ENCODE measurements around the gene SLC6A20. TPM values are rescaled to one million over a fixed set of nuclear protein-coding genes. Genes with fewer than 3 reads are reported as not detected.
A peak's percentile ranks its signal among the peaks of the same experiment; 100 is the strongest.

SLC6A20 gene
- total RNA-seq, 2 experiments from 2014 or later: not detected

DNA sequence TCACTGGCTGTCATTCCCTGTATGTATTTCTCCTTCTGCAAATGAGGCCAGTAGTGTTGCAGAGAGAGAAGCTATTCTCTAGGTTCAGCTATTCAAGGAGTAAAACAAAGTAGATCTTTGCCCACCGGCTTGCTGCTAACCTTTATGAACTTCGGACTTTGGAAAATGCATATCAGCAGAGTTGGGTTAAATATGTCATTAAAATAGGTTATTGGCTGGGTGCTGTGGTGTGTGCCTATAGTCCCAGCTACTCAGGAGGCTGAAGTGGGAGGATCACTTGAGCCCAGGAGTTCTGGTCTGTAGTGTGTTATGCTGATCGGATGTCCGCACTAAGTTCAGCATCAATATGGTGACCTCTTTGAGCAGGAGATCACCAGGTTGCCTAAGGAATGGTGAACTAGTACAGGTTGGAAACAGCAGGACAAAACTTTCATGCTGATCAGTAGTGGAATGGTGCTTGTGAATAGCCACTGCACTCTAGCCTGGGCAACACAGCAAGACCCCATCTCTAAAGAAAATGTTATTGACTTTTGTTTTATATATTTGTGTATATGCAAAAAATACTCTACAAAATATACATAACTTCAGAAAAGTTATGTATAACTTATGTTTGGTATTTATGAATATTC lies 53.8 kb downstream of the SLC6A20 start:
- DNase-seq (no peak), ATAC-seq (ENCODE audit: poor library complexity) (no peak)
- CTCF ChIA-PET: no interaction called here
- no peaks in the 10 kb centered on the region for H3K27me3 Mint-ChIP-seq
- intact Hi-C loops (cut with DNase I, micrococcal nuclease): no loop called here
- Histone ChIP-seq H3K4me1 (ENCODE audit: insufficient read depth, low read length) (peaks cover 11% of the 10 kb centered on the region), H3K27me3 (ENCODE audit: control insufficient read depth in 1 of 2, insufficient read depth in 2 of 2, low read length in 2 of 2) (no peaks in the 10 kb centered on the region), H3K36me3 (ENCODE audit: insufficient read depth, low read length) (peaks cover 88% of the 10 kb centered on the region), H3K4me3 (ENCODE audit: low read length) (no peak overlapping the region), H3K9me3 (ENCODE audit: control insufficient read depth in 1 of 2, insufficient read depth in 1 of 2, low read length in 2 of 2) (no peaks in the 10 kb centered on the region), H3K27ac (ENCODE audit: low read depth in 1 of 2, low read length in 2 of 2) (no peak overlapping the region)
- peak overlapping the region; percentile 64 for H3K27ac Mint-ChIP-seq
- no peak for TF ChIP-seq CTCF (IDR thresholded peaks at IDR 0.05)
- no peaks in the 10 kb centered on the region for H3K9me3 Mint-ChIP-seq
- no peak overlapping the region for H3K4me3 Mint-ChIP-seq
- POLR2A ChIA-PET: no interaction called here
- H3K36me3 Mint-ChIP-seq (ENCODE audit: low read depth): peaks cover 80% of the 10 kb centered on the region
- H3K4me1 Mint-ChIP-seq (ENCODE audit: low read depth): peaks cover 33% of the 10 kb centered on the region

- CTCF ChIA-PET: no interaction called here
- H3K36me3 ChIP-seq (ENCODE audit: insufficient read depth, low read length): peaks cover 88% of the 10 kb centered on the region
- H3K4me3 Mint-ChIP-seq: no peak overlapping the region
These were observed 54.4 kb downstream of the SLC6A20 start for GRCh38 chr3:45741742-45742460.

GRCh38 chr3:45741247-45741646 lies 55.1 kb downstream of the SLC6A20 start:
- DNase-seq (no peak), ATAC-seq (ENCODE audit: poor library complexity) (no peak)
- ChIA-PET CTCF (no interaction called here), POLR2A (no interaction called here)
- Mint-ChIP-seq H3K4me1 (ENCODE audit: low read depth) (peaks cover 33% of the 10 kb centered on the region), H3K9me3 (no peaks in the 10 kb centered on the region), H3K36me3 (ENCODE audit: low read depth) (peaks cover 89% of the 10 kb centered on the region), H3K27me3 (no peaks in the 10 kb centered on the region), H3K4me3 (no peak overlapping the region), H3K27ac (peak overlapping the region; percentile 64)
- Histone ChIP-seq H3K27ac (ENCODE audit: low read depth in 1 of 2, low read length in 2 of 2) (no peak overlapping the region), H3K36me3 (ENCODE audit: insufficient read depth, low read length) (peaks cover 89% of the 10 kb centered on the region), H3K4me1 (ENCODE audit: insufficient read depth, low read length) (peaks cover 11% of the 10 kb centered on the region), H3K27me3 (ENCODE audit: control insufficient read depth in 1 of 2, insufficient read depth in 2 of 2, low read length in 2 of 2) (no peaks in the 10 kb centered on the region), H3K9me3 (ENCODE audit: control insufficient read depth in 1 of 2, insufficient read depth in 1 of 2, low read length in 2 of 2) (no peaks in the 10 kb centered on the region), H3K4me3 (ENCODE audit: low read length) (no peak overlapping the region)
- intact Hi-C loops (cut with DNase I, micrococcal nuclease): no loop called here
- no peak for TF ChIP-seq CTCF (IDR thresholded peaks at IDR 0.05)

More at GRCh38 chr3:45741742-45742460, 54.4 kb downstream of the SLC6A20 start:
- peaks cover 33% of the 10 kb centered on the region for H3K4me1 Mint-ChIP-seq (ENCODE audit: low read depth)
- no peaks in the 10 kb centered on the region for H3K9me3 Mint-ChIP-seq
- no peak for ATAC-seq (ENCODE audit: poor library complexity)
- H3K9me3 ChIP-seq (ENCODE audit: control insufficient read depth in 1 of 2, insufficient read depth in 1 of 2, low read length in 2 of 2): no peaks in the 10 kb centered on the region
- no peaks in the 10 kb centered on the region for H3K27me3 ChIP-seq (ENCODE audit: control insufficient read depth in 1 of 2, insufficient read depth in 2 of 2, low read length in 2 of 2)
- peak overlapping the region; percentile 64 for H3K27ac Mint-ChIP-seq
- intact Hi-C loops (cut with DNase I, micrococcal nuclease): no loop called here
- POLR2A ChIA-PET: no interaction called here
- no peaks in the 10 kb centered on the region for H3K27me3 Mint-ChIP-seq
- H3K4me1 ChIP-seq (ENCODE audit: insufficient read depth, low read length): peaks cover 11% of the 10 kb centered on the region
- no peak for TF ChIP-seq CTCF (IDR thresholded peaks at IDR 0.05)
- no peak overlapping the region for H3K27ac ChIP-seq (ENCODE audit: low read depth in 1 of 2, low read length in 2 of 2)
- peaks cover 83% of the 10 kb centered on the region for H3K36me3 Mint-ChIP-seq (ENCODE audit: low read depth)
- H3K4me3 ChIP-seq (ENCODE audit: low read length): no peak overlapping the region
- DNase-seq: peak in 3 of 14 experiments; percentile 13 to 16 (median 13)

All from CD4-positive, alpha-beta T cell (primary cell).